ENCODE measurements around the gene CENPU.
"Not testable (repeated sequence)": the region's sequence is repeated elsewhere in the genome, so short reads cannot be mapped to it uniquely, and the experiment has no call there.

The CENPU gene

DNA sequence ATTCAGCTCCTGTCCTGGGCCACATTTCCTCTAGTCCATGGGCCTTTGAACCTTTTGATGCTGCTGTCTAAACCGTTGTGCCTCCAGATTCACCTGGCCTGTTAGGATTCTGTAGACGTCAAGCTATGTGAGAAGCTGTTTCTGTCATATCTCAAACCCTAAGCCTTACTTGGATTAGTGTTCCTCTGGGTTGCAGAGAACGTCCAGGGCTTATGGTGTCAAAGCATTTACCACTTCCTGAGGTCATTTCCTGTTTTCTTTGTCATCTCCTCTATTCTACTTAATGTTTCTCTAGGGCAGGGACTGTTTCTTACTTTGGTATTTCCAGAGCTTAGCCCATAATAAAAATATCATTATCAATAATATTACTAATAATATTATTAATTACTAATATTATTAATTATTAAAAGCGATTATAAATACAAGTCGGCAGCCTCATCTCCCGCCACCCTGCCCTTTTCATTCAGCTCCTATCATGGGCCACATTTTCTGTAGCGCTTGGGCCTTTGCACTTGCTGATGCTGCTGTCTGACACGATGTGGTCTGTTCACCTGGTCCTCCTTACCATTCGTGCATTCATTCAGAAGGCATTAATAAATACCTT lies 65.3 kb downstream of the CENPU start:
- H3K27me3 ChIP-seq (ENCODE audit: insufficient read depth, low read length), result no peaks in the 10 kb centered on the region
- peaks cover 12% of the 10 kb centered on the region; the same call in 1 of the 2 replicates for H3K36me3 ChIP-seq (ENCODE audit: insufficient read depth, low read length)
- no peaks in the 10 kb centered on the region for H3K79me2 ChIP-seq (ENCODE audit: control insufficient read depth, insufficient read depth, low read length, unreplicated experiment)
- H2AFZ ChIP-seq (ENCODE audit: low read length, unreplicated experiment), result no peak overlapping the region
- peaks cover 5% of the 10 kb centered on the region for H3K4me1 ChIP-seq (ENCODE audit: control insufficient read depth, insufficient read depth, low read length, unreplicated experiment)
- no peak overlapping the region for H3K27ac ChIP-seq (ENCODE audit: low read depth, low read length)
- H3K4me3 ChIP-seq (ENCODE audit: low read depth, low read length), result no peak overlapping the region

DNA sequence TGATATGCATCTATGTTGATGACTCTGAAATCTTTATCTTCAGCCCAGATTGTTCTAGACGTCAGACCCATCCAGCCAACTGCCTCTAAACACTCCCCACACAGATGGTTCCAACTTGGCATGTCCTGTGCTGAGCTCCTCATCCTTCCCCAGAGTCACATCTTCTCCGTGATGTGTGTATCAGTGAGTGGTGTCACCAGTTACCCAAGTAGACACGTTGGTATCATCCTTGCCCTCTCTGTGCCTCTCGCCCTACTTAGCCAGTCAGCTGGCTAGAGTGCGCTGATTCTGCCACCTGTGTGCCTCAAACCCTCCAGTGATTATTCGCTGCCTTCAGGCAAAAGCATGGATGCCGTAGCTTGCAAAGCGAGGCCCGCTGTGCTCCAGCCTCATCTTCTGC lies 65.8 kb downstream of the CENPU start:
- Histone ChIP-seq H3K4me3 (ENCODE audit: low read depth, low read length) (no peak overlapping the region), H3K27me3 (ENCODE audit: insufficient read depth, low read length) (no peaks in the 10 kb centered on the region), H3K79me2 (ENCODE audit: control insufficient read depth, insufficient read depth, low read length, unreplicated experiment) (no peaks in the 10 kb centered on the region), H3K4me1 (ENCODE audit: control insufficient read depth, insufficient read depth, low read length, unreplicated experiment) (peaks cover 5% of the 10 kb centered on the region), H2AFZ (ENCODE audit: low read length, unreplicated experiment) (no peak overlapping the region), H3K27ac (ENCODE audit: low read depth, low read length) (no peak overlapping the region), H3K36me3 (ENCODE audit: insufficient read depth, low read length) (peaks cover 12% of the 10 kb centered on the region; the same call in 1 of the 2 replicates)

DNA sequence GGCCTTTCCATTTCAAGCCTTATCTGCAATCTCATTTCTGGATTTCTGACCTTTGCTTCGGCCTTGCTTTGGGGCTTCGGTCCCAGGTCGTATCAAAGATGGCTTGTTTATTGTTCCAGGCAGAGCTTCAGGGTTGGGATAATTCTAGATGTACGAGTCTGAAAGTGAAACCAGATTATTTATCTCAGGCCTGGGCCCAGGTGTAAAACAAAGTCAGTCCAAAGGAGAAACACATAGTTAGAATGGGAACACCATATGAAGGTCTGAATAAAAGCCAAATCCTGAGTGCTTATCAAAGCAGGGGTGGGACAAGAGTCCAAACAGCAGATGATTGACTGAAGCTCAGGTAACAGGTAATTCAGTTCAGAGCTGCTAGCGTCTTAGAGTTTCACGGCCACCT lies 67.2 kb downstream of the CENPU start:
- no peak overlapping the region for H3K27ac ChIP-seq (ENCODE audit: low read depth, low read length)
- H3K4me1 ChIP-seq (ENCODE audit: control insufficient read depth, insufficient read depth, low read length, unreplicated experiment), result peaks cover 5% of the 10 kb centered on the region
- H2AFZ ChIP-seq (ENCODE audit: low read length, unreplicated experiment), result no peak overlapping the region
- no peak overlapping the region for H3K4me3 ChIP-seq (ENCODE audit: low read depth, low read length)
- H3K79me2 ChIP-seq (ENCODE audit: control insufficient read depth, insufficient read depth, low read length, unreplicated experiment), result no peaks in the 10 kb centered on the region
- no peaks in the 10 kb centered on the region for H3K27me3 ChIP-seq (ENCODE audit: insufficient read depth, low read length)
- H3K36me3 ChIP-seq (ENCODE audit: insufficient read depth, low read length), result peaks cover 7% of the 10 kb centered on the region; the same call in 1 of the 2 replicates

DNA sequence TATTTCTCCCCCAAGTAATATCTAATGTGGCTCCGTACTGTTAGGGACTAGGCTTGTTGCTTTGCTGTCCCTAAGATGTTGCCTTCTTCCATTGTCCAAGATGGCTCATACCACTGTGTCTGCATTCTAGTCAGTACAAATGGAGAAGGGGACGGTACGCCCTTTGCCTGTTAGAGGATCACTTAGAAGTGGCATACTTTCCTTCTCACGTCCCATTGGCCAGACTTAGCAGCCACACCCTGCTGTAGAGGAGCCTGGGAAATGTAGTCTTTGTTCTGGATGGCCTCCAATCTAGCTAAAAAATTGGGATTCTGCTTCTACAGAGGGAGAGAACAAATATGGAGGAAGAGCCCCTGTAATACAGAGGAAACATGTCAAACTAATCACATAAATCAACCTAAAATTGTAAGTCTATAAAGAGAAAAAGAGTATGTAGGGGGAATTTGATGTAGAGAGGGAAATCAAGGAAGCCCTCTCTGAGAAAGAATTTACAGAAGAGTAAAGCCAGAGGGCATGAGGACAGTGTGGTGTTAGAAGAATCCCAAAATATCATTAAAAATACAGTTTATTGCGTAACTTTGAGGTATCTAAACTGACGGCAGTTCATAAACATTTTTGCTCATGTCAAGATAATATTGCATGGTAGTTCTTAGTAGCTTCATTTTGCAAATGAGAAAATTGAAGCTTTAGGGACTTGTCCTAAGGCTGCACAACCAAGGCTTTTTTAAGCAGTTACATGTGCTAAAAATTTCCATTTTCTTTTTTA lies 69.3 kb downstream of the CENPU start:
- H3K4me3 ChIP-seq (ENCODE audit: low read depth, low read length), result no peak overlapping the region
- H2AFZ ChIP-seq (ENCODE audit: low read length, unreplicated experiment), result no peak overlapping the region
- H3K27me3 ChIP-seq (ENCODE audit: insufficient read depth, low read length), result no peaks in the 10 kb centered on the region
- H3K36me3 ChIP-seq (ENCODE audit: insufficient read depth, low read length), result peaks cover 14% of the 10 kb centered on the region; the same call in 1 of the 2 replicates
- no peaks in the 10 kb centered on the region for H3K79me2 ChIP-seq (ENCODE audit: control insufficient read depth, insufficient read depth, low read length, unreplicated experiment)
- H3K27ac ChIP-seq (ENCODE audit: low read depth, low read length), result no peak overlapping the region
- peaks cover 5% of the 10 kb centered on the region for H3K4me1 ChIP-seq (ENCODE audit: control insufficient read depth, insufficient read depth, low read length, unreplicated experiment)

DNA sequence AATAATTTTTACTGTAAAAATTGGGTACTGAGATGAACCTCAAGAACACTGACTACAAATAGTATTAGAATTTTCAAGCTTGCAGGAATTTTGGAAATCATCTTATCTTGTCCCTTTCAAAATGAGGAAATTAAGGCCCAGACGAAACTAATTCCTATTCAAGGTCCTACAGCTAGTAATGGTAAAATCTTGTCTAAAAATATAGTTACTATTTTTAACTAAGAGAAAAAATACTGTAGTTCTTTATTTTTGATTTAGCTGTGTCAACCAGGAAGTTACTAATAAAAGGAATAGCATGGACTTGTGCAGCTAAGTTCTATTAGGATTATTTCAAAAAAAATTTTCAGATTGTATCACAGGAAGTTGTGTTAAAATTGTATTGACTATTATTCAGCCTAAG lies 71.7 kb downstream of the CENPU start:
- Histone ChIP-seq H3K4me3 (ENCODE audit: low read depth, low read length) (no peak overlapping the region), H3K27ac (ENCODE audit: low read depth, low read length) (no peak overlapping the region), H3K36me3 (ENCODE audit: insufficient read depth, low read length) (peaks cover 12% of the 10 kb centered on the region; the same call in 1 of the 2 replicates), H3K79me2 (ENCODE audit: control insufficient read depth, insufficient read depth, low read length, unreplicated experiment) (no peaks in the 10 kb centered on the region), H3K27me3 (ENCODE audit: insufficient read depth, low read length) (no peaks in the 10 kb centered on the region), H2AFZ (ENCODE audit: low read length, unreplicated experiment) (no peak overlapping the region), H3K4me1 (ENCODE audit: control insufficient read depth, insufficient read depth, low read length, unreplicated experiment) (no peaks in the 10 kb centered on the region)

DNA sequence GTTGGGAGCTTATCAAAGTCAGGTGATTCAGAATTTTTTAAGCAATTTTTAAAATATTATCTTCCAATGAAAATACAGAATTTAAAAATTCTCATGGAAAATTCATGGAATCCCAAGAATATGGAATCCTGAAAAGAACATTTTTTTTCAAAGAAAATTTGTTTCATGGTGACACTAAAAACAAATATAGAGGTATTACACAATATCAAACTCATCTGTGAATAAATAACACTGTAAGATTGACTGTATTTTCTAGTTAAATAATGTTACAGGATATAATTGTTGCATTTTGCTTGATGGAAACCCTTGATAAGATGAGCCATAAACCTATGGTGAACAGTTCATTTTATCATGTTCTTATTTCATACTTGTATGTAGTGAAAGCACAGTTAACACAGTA lies 72.9 kb downstream of the CENPU start:
- Histone ChIP-seq H3K4me3 (ENCODE audit: low read depth, low read length) (no peak overlapping the region), H3K27me3 (ENCODE audit: insufficient read depth, low read length) (no peaks in the 10 kb centered on the region), H3K4me1 (ENCODE audit: control insufficient read depth, insufficient read depth, low read length, unreplicated experiment) (no peaks in the 10 kb centered on the region), H2AFZ (ENCODE audit: low read length, unreplicated experiment) (no peak overlapping the region), H3K27ac (ENCODE audit: low read depth, low read length) (no peak overlapping the region), H3K36me3 (ENCODE audit: insufficient read depth, low read length) (peaks cover 15% of the 10 kb centered on the region; the same call in 1 of the 2 replicates), H3K79me2 (ENCODE audit: control insufficient read depth, insufficient read depth, low read length, unreplicated experiment) (no peaks in the 10 kb centered on the region)

DNA sequence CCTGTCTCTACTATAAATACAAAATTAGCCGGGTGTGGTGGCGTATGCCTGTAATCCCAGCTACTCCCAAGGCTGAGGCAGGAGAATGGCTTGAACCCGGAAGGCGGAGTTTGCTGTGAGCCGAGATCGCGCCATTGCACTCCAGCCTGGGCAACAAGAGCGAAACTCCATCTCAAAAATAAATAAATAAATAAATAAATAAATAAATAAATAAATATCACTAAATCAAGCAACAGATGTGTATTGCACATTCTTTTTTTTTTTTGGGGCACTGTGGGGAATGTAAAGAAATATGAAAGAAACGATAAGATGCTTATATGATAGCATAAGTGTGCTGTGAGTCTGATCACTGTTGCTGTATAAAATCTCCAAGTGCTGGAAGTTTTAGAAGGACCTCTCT lies 76.1 kb downstream of the CENPU start:
- not testable (repeated sequence) for H2AFZ ChIP-seq (ENCODE audit: low read length, unreplicated experiment); H3K27ac ChIP-seq (ENCODE audit: low read depth, low read length); H3K79me2 ChIP-seq (ENCODE audit: control insufficient read depth, insufficient read depth, low read length, unreplicated experiment); H3K27me3 ChIP-seq (ENCODE audit: insufficient read depth, low read length); H3K4me3 ChIP-seq (ENCODE audit: low read depth, low read length)
- Histone ChIP-seq H3K4me1 (ENCODE audit: control insufficient read depth, insufficient read depth, low read length, unreplicated experiment) (peaks cover 13% of the 10 kb centered on the region), H3K36me3 (ENCODE audit: insufficient read depth, low read length) (peaks cover 15% of the 10 kb centered on the region; the same call in 1 of the 2 replicates)

DNA sequence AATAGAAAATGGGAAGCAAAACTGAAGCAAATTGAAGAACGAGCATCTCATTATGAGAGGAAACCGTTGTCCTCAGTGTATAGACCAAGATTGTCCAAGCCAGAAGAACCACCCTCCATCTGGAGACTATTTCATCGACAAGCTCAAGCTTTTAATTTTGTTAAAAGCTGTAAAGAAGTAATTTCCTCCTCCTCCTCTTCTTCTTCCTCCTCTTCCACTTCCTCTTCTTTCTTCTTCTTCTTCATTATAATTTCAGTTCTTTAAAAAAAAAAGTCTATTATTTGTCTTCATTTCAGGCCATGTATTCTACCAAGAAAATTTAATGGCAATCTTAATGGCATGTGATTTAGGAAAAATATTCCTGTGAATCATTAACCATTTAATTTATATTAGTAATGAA lies 76.8 kb downstream of the CENPU start:
- Histone ChIP-seq H3K4me3 (ENCODE audit: low read depth, low read length) (no peak overlapping the region), H3K27ac (ENCODE audit: low read depth, low read length) (no peak overlapping the region), H3K36me3 (ENCODE audit: insufficient read depth, low read length) (peaks cover 15% of the 10 kb centered on the region; the same call in 1 of the 2 replicates), H3K4me1 (ENCODE audit: control insufficient read depth, insufficient read depth, low read length, unreplicated experiment) (peaks cover 13% of the 10 kb centered on the region), H2AFZ (ENCODE audit: low read length, unreplicated experiment) (no peak overlapping the region), H3K27me3 (ENCODE audit: insufficient read depth, low read length) (no peaks in the 10 kb centered on the region), H3K79me2 (ENCODE audit: control insufficient read depth, insufficient read depth, low read length, unreplicated experiment) (no peaks in the 10 kb centered on the region)

DNA sequence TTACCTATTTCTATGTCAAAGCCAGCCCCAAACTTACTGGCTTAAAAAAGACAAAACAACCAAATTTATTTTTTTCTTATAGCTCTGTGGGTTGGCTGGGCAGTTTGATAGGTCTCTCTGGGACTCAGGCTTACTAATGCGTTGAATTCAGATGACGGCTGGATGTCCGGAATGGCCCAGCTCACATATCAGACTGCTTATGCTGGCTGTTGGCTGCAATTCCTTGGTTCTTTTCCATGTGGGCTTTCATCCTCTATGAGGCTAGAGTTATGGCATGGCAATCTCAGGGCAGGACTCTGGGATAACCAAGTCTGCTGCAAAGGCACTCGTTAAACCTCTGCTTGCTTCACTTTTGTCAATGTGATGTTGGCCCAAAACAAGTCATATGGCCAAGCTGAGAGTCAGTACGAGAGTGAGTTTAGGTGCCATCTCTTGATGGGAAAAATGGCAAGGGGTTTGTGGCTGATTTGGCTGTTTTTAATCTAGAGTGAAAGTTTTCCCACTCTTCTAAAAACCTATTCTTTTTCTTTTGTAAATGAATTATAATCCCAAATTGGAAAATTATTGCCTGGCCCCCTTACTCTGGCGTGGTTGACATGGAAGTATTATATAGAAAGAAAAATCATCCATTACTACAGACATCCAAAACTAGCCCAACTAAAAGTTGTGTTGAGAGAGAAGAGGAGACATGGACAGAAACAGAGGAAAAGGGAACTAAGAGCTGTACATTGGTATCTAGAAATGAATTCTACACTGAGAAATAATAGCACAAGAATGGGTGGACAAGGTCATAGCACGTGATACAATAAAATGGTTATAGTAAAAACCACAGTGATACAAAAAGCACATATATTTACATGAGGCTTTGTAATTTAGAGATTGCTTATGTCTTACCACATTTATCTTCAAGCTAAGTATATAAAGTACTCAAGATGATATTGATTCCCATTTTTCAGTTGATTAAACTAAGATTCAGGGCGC lies 77.7 kb downstream of the CENPU start:
- H2AFZ ChIP-seq (ENCODE audit: low read length, unreplicated experiment), result no peak overlapping the region
- H3K27ac ChIP-seq (ENCODE audit: low read depth, low read length), result no peak overlapping the region

DNA sequence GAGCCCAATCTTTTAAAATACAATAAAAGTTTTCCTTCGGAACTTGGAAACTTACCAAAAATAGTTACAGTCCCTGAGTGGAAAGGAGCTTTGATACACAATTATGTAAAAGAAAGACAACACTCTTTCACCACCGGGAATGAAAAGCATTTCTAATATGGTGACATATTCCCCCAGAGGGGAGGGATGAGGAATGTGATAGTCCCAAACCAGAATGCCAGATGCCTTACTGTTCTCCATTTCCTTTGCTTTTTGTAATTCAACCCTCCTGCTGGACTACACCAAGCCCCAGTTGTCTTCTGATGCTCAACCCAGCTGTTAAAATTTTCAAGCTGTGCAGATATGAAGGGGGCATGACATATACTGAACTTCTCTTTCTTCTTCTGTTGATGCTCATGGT lies 80.2 kb downstream of the CENPU start:
- no peaks in the 10 kb centered on the region for H3K27me3 ChIP-seq (ENCODE audit: insufficient read depth, low read length)
- H2AFZ ChIP-seq (ENCODE audit: low read length, unreplicated experiment), result no peak overlapping the region
- peaks cover 16% of the 10 kb centered on the region for H3K79me2 ChIP-seq (ENCODE audit: control insufficient read depth, insufficient read depth, low read length, unreplicated experiment)
- peaks cover 4% of the 10 kb centered on the region; the same call in 1 of the 2 replicates for H3K36me3 ChIP-seq (ENCODE audit: insufficient read depth, low read length)
- H3K4me1 ChIP-seq (ENCODE audit: control insufficient read depth, insufficient read depth, low read length, unreplicated experiment), result peaks cover 13% of the 10 kb centered on the region
- no peak overlapping the region for H3K27ac ChIP-seq (ENCODE audit: low read depth, low read length)
- H3K4me3 ChIP-seq (ENCODE audit: low read depth, low read length), result no peak overlapping the region

More for the DNA sequence above, 77.7 kb downstream of the CENPU start:
- H3K27me3 ChIP-seq (ENCODE audit: insufficient read depth, low read length), result no peaks in the 10 kb centered on the region
- H3K4me1 ChIP-seq (ENCODE audit: control insufficient read depth, insufficient read depth, low read length, unreplicated experiment), result peaks cover 13% of the 10 kb centered on the region
- H3K79me2 ChIP-seq (ENCODE audit: control insufficient read depth, insufficient read depth, low read length, unreplicated experiment), result no peaks in the 10 kb centered on the region
- no peak overlapping the region for H3K4me3 ChIP-seq (ENCODE audit: low read depth, low read length)
- peaks cover 15% of the 10 kb centered on the region; the same call in 1 of the 2 replicates for H3K36me3 ChIP-seq (ENCODE audit: insufficient read depth, low read length)

All from ACC112 (cell line).